ENCODE data around the gene SDR42E2.
"Not testable (repeated sequence)": the region's sequence is repeated elsewhere in the genome, so short reads cannot be mapped to it uniquely, and the experiment has no call there.

Gene SDR42E2

DNA sequence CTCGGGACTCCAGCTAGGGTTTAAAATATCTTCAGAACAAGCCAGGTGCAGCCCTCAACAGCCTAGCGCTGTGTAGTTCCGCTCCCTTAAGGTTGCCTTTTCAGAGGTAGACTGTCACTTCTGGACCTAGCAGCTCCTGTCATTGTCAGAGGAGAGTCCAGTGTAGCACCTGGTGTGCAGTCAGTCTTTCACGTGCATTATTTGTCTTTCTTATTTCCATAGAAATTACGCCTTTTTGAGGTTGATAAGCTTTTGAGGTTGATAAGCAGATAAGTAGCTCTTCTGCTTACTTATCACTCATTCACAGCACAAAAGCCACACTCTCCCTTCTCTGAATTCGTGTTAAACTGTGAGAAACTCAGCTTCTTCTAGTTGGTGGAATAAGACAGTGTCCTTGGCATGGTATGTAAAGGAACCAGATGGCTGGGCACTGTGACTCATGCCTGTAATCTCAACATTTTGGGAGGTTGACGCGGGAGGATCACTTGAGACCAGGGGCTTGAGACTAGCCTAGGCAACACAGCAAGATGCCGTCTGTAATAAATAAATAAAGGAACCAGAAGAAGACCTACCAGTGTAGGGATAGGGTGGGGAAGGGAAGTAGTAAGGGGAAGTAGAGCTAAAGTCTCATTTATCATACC is 54.0 kb downstream of the SDR42E2 start:
- no peak for DNase-seq

DNA sequence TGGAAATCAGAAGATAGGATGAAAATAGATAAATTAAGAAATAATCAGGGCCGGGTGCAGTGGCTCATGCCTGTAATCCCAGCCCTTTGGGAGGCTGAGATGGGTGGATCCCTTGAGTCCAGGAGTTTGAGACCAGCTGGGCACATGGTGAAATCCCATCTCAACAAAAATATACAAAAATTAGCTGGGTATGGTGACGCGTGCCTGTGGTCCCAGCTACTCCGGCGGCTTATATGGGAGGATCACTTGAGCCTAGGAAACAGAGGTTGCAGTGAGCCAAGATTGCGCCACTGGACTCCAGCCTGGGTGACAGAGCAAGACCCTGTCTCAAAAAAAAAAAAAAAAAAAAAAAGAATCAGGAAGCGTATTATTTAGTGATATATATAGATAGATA is 54.5 kb downstream of the SDR42E2 start:
- DNase-seq = not testable (repeated sequence)

DNA sequence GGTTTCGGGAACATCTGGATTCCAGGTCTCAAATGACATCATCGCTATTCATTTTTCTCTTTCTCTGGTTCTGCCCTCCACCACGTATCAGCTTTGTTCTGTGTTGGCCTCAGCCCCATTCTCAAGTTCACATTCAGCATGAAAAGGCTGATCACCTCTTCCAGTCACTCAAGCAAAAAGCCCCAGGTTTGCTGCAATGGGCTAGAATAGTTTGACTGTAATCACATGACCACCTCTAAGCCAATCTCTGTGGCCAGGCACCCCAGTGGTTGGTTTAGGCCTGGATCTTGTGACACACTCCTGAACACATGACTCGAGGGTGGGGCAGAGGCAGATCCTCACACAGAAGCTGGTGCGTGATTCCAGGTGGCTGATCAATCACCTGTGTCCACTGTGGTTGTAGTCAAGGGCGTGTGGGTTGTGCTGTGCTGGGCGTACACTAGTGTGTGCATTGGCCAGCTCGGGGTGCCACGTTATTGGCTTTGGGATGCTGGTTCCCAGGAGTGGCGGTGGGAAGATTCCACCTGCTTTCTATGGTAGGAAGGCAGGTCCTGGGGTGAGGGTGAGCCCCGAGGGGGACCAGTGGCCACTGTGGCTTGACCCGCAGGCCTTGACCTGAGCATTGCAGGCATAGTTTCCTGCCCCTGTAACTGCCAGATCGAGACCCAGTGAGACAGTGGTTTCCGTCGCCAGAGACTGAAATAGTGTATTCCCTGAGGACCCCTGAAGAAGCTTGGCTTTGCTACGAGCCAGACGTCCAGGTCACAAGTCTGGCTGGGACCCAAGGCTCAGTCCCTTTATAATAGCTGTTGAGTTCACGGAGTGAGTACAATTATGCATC is 55.8 kb downstream of the SDR42E2 start:
- no peak for DNase-seq

DNA sequence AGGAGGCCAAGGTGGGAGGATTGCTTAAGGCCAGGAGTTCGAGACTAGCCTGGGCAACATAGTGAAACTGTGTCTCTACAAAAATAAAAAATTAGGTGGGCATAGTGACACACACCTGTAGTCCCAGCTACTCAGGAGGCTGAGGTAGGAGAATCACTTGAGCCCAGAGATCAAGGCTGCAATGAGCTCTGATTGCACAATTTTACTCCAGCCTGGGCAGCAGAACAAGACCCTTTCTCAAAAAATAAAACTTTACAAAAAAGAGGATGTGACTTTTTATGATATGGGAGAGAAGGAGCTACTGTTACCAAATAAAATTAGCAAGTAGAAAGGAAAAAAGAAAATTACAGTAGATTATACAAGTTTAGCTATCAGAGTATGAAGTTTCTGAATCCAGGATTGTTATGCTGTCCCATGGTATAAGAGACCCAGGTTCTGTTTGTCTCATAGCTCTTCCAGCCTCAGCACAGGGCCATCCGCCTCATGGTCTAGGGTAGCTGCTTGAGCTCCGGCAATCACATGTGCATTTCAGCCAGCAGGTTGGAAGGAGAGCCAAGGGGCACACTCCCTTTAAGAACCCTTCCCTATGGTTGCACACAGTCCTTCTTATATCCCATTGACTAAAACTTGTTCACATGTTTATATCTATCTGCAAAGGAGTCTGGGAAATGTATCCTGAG is 57.2 kb downstream of the SDR42E2 start:
- no peak for DNase-seq

DNA sequence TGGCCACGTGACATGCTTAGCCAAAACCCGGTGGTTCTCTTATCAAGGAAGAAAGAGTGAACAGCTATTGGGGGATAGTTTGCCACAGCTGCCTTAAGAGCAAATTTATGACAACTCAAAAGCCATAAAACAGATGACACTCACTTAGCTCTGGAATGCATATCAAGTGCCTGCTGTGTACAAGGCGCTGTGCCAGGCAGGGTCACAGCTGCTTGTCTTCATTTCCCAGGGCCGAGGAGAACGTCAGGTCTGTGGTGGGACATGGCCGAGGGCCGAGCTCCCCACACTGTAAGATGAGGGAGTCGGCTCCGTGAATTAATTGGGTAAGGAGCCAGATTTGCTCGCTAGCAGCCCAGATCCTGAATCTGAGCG is 57.7 kb downstream of the SDR42E2 start:
- DNase-seq = no peak

DNA sequence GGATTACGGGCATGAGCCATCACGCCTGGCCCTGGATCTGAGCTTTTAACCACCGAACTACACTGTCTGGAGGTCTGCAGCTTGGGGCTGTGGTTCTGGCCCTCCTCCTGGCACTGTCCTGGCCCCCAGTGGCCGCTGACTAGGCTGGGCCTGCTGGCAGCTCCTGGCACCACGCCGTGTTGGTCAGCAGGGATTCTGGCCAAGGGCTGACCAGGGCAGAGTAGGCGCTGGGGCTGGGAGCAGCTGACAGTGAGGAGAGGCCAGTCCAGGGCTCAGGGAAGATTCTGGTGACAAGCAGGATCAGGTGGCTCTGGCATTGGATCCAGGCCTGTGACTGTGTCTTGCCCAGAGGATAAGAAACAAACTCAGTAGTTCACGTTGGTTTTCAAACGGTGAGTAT is 58.4 kb downstream of the SDR42E2 start:
- no peak for DNase-seq

DNA sequence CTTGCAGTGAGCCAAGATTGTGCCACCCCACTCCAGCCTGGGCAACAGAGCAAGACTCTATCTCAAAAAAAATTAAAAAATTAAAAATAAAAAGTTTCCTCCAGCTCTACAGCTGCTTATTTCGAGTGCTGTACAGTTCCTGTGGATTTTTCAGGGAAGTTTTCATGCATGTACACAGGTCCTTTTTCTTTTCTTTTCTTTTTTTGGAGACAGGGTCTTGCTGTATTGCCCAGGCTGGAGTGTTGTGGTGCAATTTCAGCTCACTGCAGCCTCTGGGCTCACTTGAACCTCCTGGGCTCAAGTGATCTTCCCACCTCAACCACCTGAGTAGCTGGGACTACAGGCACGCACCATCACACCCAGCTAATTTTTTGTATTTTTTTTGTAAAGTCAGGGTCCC is 59.7 kb downstream of the SDR42E2 start:
- no peak for DNase-seq

DNA sequence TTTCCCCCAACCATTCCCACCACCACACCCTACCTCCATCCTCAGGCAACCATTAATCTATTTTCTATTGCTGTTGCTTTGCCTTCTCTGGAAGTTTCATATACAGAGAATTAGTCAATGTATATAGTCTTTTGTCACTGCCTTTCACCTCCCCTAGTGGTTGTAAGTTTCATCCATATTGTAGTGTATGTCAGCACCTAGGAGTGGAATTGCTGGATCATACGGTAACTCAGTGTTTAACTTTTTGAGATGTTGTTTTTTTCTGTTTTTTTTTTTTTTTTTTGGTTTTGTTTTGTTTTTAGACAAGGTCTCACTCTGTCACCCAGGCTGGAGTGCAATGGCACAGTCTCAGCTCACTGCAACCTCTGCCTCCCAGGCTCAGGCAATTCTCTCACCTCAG is 60.7 kb downstream of the SDR42E2 start:
- DNase-seq = no peak

DNA sequence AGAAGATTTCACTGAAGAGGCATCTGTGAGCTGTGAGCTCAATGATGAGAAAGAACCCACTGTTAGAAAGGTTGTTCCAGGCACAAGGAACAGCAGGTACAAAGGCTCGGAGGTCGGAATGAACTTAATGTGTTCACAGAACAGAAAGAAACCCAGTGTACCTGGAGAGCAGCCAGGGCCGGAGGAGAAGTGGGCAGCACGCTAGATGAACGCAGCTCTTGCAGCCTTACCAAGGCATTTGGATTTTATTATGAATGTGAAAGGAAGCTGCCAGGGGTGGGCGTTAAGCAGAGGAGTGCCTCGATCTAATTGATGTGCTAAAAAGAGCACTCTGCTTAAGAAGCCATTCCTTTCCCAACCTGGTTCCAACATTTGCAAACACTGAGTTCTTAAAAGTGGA is 62.8 kb downstream of the SDR42E2 start:
- no peak for DNase-seq

DNA sequence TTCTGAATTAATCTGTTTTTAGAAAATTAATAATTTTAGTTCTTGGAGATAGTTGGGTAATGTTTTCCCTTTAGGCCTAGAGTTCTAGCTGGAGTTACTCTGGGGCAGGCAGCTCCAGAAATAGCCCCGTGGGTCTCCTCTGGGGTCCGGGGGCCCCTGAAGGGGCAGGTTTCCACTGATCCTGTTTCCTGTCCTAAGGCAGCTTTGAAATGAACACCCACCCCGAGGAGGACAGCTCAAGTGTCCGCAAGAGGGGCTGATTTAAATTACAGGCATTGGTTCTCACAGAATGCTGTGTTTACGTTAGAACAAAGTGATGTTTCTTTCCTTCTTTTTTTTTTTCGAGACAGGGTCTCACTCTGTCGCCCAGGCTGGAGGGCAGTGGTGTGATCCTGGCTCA is 67.6 kb downstream of the SDR42E2 start:
- DNase-seq = no peak

DNA sequence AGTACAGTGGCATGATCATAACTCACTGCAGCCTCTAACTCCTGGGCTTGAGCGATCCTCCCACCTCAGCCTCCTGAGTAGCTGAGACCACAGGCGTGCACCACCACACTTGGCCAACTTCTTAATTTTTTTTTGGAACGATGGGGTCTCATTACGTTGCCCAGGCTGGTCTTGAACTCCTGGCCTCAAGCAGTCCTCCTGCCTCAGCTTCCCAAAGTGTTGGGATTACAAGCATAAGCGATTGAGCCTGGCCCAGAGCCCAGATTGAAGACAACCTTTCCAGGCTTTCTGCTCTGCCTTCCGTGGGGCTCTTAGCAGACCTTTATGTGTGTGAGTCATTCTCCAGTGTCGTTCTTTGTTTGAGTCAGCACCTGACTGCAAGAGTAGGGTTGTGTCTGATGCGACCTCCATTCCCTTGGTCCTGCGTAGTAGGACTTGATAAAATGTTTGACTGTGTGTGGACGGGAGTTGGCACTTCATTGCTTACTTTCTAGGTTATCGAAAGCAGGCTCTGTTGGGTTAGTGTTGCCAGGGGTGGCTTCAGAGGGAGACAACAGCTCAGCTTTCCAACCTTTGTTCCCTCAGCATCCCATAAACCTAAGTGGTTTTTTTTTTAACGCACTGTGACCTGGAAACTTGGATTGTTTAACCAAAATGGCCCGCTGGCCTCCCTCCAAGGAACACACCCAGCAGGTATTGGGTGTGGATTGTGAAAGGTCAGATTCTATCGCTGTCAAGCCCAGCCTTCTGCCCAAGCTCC is 70.2 kb downstream of the SDR42E2 start:
- no peak for DNase-seq

DNA sequence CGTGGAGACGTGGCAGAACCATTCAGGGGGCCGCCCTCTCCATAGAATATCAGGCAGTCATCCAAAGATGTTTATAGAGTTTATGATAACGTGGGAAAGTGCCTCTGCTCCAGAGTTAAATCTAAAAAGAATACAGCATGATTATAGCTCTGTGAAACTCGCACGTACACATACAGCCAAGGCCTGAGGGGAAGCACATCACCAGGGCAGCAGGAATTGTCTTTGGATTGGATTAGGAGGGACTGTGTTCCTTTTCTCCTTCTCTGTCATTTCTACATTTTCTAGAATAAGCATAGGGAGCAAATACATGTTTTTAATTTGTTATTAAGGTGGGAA is 70.7 kb downstream of the SDR42E2 start:
- no peak for DNase-seq

DNA sequence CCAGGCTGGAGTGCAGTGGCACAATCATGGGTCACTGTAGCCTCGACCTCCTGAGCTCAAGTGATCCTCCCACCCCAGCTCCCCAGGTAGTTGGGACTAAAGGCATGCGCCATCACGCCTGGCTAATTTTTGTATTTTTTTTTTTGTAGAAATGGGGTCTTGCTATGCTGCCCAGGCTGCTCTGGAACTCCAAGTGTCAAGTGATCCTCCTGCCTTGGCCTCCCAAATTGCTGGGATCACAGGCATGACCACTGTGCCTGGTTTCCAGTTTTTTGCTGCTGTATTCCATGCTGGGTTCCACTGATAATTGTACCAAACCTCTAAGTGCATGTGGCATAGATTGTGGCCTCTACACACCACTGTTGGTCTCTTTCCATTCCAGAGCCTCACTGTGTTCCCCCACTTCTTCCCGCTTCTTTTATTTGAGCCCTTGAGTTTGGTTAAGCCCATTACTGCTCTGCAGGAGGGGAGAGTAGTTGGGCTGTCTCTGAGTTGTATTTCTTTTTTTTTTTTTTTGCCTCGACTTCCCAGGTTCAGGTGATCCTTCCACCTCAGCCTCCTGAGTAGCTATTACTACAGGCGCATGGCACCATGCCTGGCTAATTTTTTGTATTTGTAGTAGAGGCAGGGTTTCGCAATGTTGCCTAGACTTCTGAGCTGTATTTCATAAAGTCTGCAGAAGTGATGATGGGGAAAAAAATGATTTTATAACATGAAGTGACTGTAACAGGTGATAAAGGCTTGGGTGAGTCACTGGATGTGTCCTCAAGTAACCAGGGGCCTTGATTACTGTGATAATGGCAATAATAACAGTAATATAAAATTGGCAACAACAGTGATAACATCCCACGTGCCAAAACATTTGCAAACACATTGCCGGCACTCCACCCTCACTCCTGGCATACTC is 73.8 kb downstream of the SDR42E2 start:
- DNase-seq = no peak

DNA sequence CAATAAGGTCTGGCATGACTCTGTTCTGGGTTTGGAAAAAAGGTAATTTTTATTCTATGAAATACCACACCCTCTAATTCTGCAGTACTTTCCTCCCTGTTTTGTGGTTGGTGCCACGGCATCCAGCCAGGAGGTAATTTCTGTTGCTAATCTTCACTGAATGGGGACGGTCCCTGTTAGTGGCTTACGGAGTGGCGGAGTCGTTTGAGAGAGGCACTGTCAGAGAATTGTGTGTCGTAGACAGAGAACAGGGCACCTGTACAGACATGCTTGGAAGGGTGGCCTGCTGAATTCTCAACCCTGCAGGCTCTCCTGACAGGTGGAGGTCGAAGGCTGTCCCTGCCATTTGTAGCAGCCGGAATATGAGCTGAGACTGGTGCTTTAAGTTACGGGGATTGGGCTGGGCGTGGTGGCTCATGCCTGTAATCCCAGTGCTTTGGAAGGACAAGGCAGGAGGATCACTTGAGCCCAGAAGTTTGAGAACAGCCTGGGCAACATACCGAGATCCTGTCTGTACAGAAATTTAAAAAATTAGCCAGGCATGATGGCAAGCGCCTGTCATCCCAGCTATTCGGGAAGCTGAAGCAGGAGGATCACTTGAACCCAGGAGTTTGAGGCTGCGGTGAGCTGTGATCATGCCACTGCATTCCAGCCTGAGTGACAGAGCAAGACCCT is 77.0 kb downstream of the SDR42E2 start:
- DNase-seq = no peak

DNA sequence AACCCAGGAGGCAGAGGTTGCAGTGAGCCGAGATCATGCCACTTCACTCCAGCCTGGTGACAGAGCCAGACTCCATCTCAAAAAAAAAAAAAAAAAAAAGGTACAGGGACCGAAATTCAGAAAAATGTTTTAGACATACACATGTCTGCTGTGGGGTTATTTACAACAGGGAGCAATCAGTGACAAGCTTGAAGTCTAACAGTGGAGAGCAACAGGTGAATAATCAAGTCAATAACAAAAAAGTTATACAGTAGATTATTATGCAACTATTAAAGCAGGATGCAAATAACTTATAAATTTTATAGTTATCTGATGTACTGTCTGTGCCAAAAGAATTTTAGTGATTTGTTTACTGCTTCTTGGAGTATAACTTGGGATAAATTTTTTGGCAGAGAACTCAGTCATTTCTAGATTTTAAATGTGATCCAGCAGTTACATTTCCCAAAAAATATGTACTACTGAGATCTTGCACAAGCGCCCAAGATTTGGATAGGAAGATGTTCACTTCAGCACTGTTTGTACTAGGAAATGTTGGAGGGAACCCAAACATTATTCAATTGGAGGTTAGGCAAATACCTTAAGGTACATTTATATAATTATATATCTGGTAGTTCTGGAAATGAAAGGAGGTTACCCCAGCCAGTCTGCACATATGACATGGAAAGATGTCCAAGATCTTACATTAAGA is 77.9 kb downstream of the SDR42E2 start:
- no peak for DNase-seq

All from SHP77 treated with DMSO at 0.1 percent for 48 hours (cell line).